GM23338 (cell line): Measurements from ENCODE around the gene SETD4. TPM values are rescaled to one million over a fixed set of nuclear protein-coding genes. Genes with fewer than 3 reads are reported as not detected.

Experiments used
- ATAC-seq: fragments of 200-7000 bp; cut with Tn5 transposase; 3 replicates; pipeline ENCODE4 v1.9.1; 2020
- DNase-seq: peaks from one replicate; pipeline ENCODE4 v3.0.0-alpha.2; 2015; ENCODE audit warnings: low spot score
- H2AFZ ChIP-seq: fragments of 200-600 bp; sonication (generic); 2 replicates; pipeline ENCODE4 v1.8.0; 2016; ENCODE audit warnings: antibody characterized with exemption, mild to moderate bottlenecking, moderate library complexity
- H3F3A ChIP-seq: fragments of 200-600 bp; sonication (generic); replicated peaks from 2 replicates; pipeline ENCODE4 v1.8.0; 2017; ENCODE audit warnings: antibody characterized with exemption, mixed run types, low read depth
- H3K27ac ChIP-seq: fragments of 200-600 bp; sonication (generic); 2 replicates; pipeline ENCODE4 v1.6.1; 2016; ENCODE audit warnings: low read depth
- H3K27me3 ChIP-seq: fragments of 200-600 bp; sonication (generic); 2 replicates; pipeline ENCODE4 v1.8.0; 2016; ENCODE audit warnings: mild to moderate bottlenecking, mixed run types, moderate library complexity; ENCODE audit not compliant: insufficient read depth
- H3K36me3 ChIP-seq: fragments of 200-600 bp; sonication (generic); 2 replicates; pipeline ENCODE4 v1.8.0; 2016; ENCODE audit warnings: mild to moderate bottlenecking; ENCODE audit not compliant: insufficient read depth
- H3K4me1 ChIP-seq: fragments of 200-600 bp; sonication (generic); 2 replicates; pipeline ENCODE4 v1.8.0; 2016; ENCODE audit warnings: mild to moderate bottlenecking, moderate library complexity; ENCODE audit not compliant: insufficient read depth
- H3K4me2 ChIP-seq: fragments of 200-600 bp; sonication (generic); 2 replicates; pipeline ENCODE4 v1.7.1; 2017; ENCODE audit warnings: mixed run types
- H3K4me3 ChIP-seq: fragments of 200-600 bp; sonication (generic); 2 replicates; pipeline ENCODE4 v1.6.1; 2016; ENCODE audit warnings: mixed run types
- H3K79me2 ChIP-seq: fragments of 200-600 bp; sonication (generic); replicated peaks from 2 replicates; pipeline ENCODE4 v1.8.0; 2017; ENCODE audit warnings: mild to moderate bottlenecking; ENCODE audit not compliant: insufficient read depth
- H3K9me2 ChIP-seq: fragments of 200-600 bp; sonication (generic); 2 replicates; pipeline ENCODE4 v1.8.0; 2017; ENCODE audit not compliant: insufficient read depth
- H4K20me1 ChIP-seq: fragments of 200-600 bp; sonication (generic); replicated peaks from 2 replicates; pipeline ENCODE4 v1.8.0; 2017; ENCODE audit warnings: mild to moderate bottlenecking; ENCODE audit not compliant: insufficient read depth
- H3K27ac Mint-ChIP-seq: 2 replicates; pipeline ENCODE4 v1.8.0; 2020; ENCODE audit warnings: inconsistent platforms, mild to moderate bottlenecking, moderate library complexity, mixed read lengths
- H3K27me3 Mint-ChIP-seq: 3 replicates; pipeline ENCODE4 v1.8.0; 2022; ENCODE audit warnings: low read depth, mild to moderate bottlenecking, moderate library complexity, mixed read lengths, inconsistent platforms; ENCODE audit not compliant: insufficient read depth, poor library complexity
- H3K36me3 Mint-ChIP-seq: 3 replicates; pipeline ENCODE4 v1.8.0; 2021; ENCODE audit warnings: low read depth, mild to moderate bottlenecking, inconsistent platforms, moderate library complexity, mixed read lengths
- H3K4me1 Mint-ChIP-seq: 3 replicates; pipeline ENCODE4 v1.8.0; 2020; ENCODE audit warnings: mild to moderate bottlenecking, inconsistent platforms, mixed read lengths
- H3K4me3 Mint-ChIP-seq: 3 replicates; pipeline ENCODE4 v1.8.0; 2021; ENCODE audit warnings: moderate library complexity, mild to moderate bottlenecking, inconsistent platforms, mixed read lengths
- H3K9me3 Mint-ChIP-seq: 3 replicates; pipeline ENCODE4 v1.8.0; 2020; ENCODE audit warnings: moderate library complexity, mild to moderate bottlenecking, inconsistent platforms, mixed read lengths
- CREB1 ChIP-seq: fragments of 250-450 bp; sonication (Bioruptor Pico); IDR thresholded peaks from 2 replicates; pipeline ENCODE4 v1.5.0; 2020; ENCODE audit warnings: low read depth, mild to moderate bottlenecking, moderate library complexity
- CTCF ChIP-seq, 2 experiments: fragments of 200-600 bp in 1 of 2; sonication (generic) in 1 of 2; conservative IDR thresholded peaks; 2 replicates each; pipeline versions ENCODE4 v1.5.1 to v1.6.1; 2016 to 2017; ENCODE audit warnings: antibody characterized with exemption in 2 of 2, low read depth in 2 of 2, mild to moderate bottlenecking in 2 of 2, moderate library complexity in 1 of 2
- ETS1 ChIP-seq: IDR thresholded peaks from 2 replicates; pipeline ENCODE4 v1.6.1; 2016; ENCODE audit warnings: antibody characterized with exemption
- EZH2 ChIP-seq: fragments of 200-600 bp; sonication (generic); IDR thresholded peaks from one replicate; pipeline ENCODE4 v1.8.0; 2017; ENCODE audit warnings: antibody characterized with exemption, mild to moderate bottlenecking, low read depth; ENCODE audit not compliant: unreplicated experiment
- JUNB ChIP-seq: IDR thresholded peaks from one replicate; pipeline ENCODE4 v1.6.1; 2016; ENCODE audit warnings: antibody characterized with exemption; ENCODE audit not compliant: unreplicated experiment
- POLR2AphosphoS5 ChIP-seq: IDR thresholded peaks from 2 replicates; pipeline ENCODE4 v1.6.1; 2016; ENCODE audit warnings: antibody characterized with exemption, low read depth
- STAT1 ChIP-seq: IDR thresholded peaks from one replicate; pipeline ENCODE4 v1.6.1; 2016; ENCODE audit warnings: antibody characterized with exemption; ENCODE audit not compliant: unreplicated experiment
- ZNF114 ChIP-seq: fragments of 250-450 bp; sonication (Bioruptor Pico); IDR thresholded peaks from 2 replicates; pipeline ENCODE4 v1.5.0; 2020; ENCODE audit warnings: mild to moderate bottlenecking, moderate library complexity
- ZNF331 ChIP-seq: fragments of 250-450 bp; sonication (Bioruptor Pico); IDR thresholded peaks from 2 replicates; pipeline ENCODE4 v1.5.0; 2020; ENCODE audit warnings: low read depth, mild to moderate bottlenecking, moderate library complexity
- ZNF462 ChIP-seq: fragments of 250-450 bp; sonication (Bioruptor Pico); IDR thresholded peaks from 2 replicates; pipeline ENCODE4 v1.5.0; 2020; ENCODE audit warnings: mild to moderate bottlenecking, moderate library complexity
- polyA plus RNA-seq: library from polyadenylated mRNA; unstranded; fragments of >200 nt; fragmentation: Nextera tagmentation; extraction: Ambion mirVana; gene quantifications from 2 replicates; pipeline ENCODE4 v1.2.1, GENCODE V29; 2016
- total RNA-seq: library from RNA; depleted of rRNA; stranded (reverse); fragments of >200 nt; shearing (Covaris generic); gene quantifications from 2 replicates; pipeline ENCODE4 v1.2.3, GENCODE V29; 2014

SETD4 gene
- total and polyA plus RNA-seq, 2 experiments from 2014 or later = 32.5 to 45.1 TPM

- Histone ChIP-seq H3K27me3 (no peaks in the 10 kb centered on the region), H3F3A (peaks cover 8% of the 10 kb centered on the region), H4K20me1 (0 out of 2 replicates have a peak, but pooled peaks cover 8% of the 10 kb centered on the region), H3K4me3 (no peak overlapping the region), H3K27ac (peak overlapping the region; percentile 9; the same call in 1 of the 2 replicates), H3K79me2 (peaks cover 45% of the 10 kb centered on the region), H3K36me3 (peaks cover 59% of the 10 kb centered on the region), H2AFZ (no peak overlapping the region), H3K9me2 (no peaks in the 10 kb centered on the region), H3K4me1 (peaks cover 13% of the 10 kb centered on the region), H3K4me2 (no peak overlapping the region)
- peaks cover 13% of the 10 kb centered on the region for H3K4me1 Mint-ChIP-seq
- no peak overlapping the region for H3K4me3 Mint-ChIP-seq
- TF ChIP-seq JUNB = no peak
- no peak for DNase-seq
- H3K36me3 Mint-ChIP-seq = peaks cover 90% of the 10 kb centered on the region
- H3K27ac Mint-ChIP-seq = no peak overlapping the region
- H3K9me3 Mint-ChIP-seq = no peaks in the 10 kb centered on the region
- ATAC-seq = no peak
- H3K27me3 Mint-ChIP-seq = peaks cover 6% of the 10 kb centered on the region
Observed at GRCh38 chr21:36053715-36054062, 6.6 kb downstream of the SETD4 start.

- Histone ChIP-seq H3K27ac (peak overlapping the region; percentile 63), H3F3A (peaks cover 11% of the 10 kb centered on the region), H3K4me1 (peaks cover 7% of the 10 kb centered on the region), H2AFZ (no peak overlapping the region), H3K36me3 (peaks cover 54% of the 10 kb centered on the region), H3K4me2 (no peak overlapping the region), H3K4me3 (no peak overlapping the region), H3K27me3 (no peaks in the 10 kb centered on the region), H3K9me2 (no peaks in the 10 kb centered on the region), H3K79me2 (peaks cover 39% of the 10 kb centered on the region), H4K20me1 (0 out of 2 replicates have a peak, but pooled peaks cover 8% of the 10 kb centered on the region)
- no peak for DNase-seq
- Mint-ChIP-seq H3K9me3 (no peaks in the 10 kb centered on the region), H3K4me3 (no peak overlapping the region), H3K36me3 (peaks cover 90% of the 10 kb centered on the region), H3K27me3 (peaks cover 6% of the 10 kb centered on the region), H3K4me1 (peaks cover 7% of the 10 kb centered on the region), H3K27ac (no peak overlapping the region)
- ATAC-seq = no peak
- TF ChIP-seq POLR2AphosphoS5 = no peak
- TF ChIP-seq EZH2 = no peak
- TF ChIP-seq JUNB = no peak
- TF ChIP-seq CREB1 (CRISPR knock-in tag) = no peak
- no peak for TF ChIP-seq CTCF (conservative IDR thresholded peaks at IDR 0.05; ENCODE audit: low read depth in 2 of 2)
- TF ChIP-seq ETS1 = no peak
- no peak for TF ChIP-seq STAT1
- no peak for TF ChIP-seq ZNF114 (CRISPR knock-in tag)
- no peak for TF ChIP-seq ZNF331 (CRISPR knock-in tag)
- no peak for TF ChIP-seq ZNF462
Observed at GRCh38 chr21:36052860-36053714, 7.2 kb downstream of the SETD4 start.
